PC-9 (cell line): ENCODE results near the gene SPART.

Source experiments
- EZH2 ChIP-seq: fragments of 200-600 bp; sonication (generic); IDR thresholded peaks from 2 replicates; pipeline ENCODE4 v1.8.0; 2017; ENCODE audit warnings: antibody characterized with exemption, low read depth
- TF ChIP-seq, protein P1 (sequence below): fragments of 200-600 bp; sonication (generic); conservative IDR thresholded peaks from 2 replicates; pipeline ENCODE4 v1.6.1; 2017; ENCODE audit warnings: mixed run types, antibody characterized with exemption, mild to moderate bottlenecking, moderate library complexity

DNA sequence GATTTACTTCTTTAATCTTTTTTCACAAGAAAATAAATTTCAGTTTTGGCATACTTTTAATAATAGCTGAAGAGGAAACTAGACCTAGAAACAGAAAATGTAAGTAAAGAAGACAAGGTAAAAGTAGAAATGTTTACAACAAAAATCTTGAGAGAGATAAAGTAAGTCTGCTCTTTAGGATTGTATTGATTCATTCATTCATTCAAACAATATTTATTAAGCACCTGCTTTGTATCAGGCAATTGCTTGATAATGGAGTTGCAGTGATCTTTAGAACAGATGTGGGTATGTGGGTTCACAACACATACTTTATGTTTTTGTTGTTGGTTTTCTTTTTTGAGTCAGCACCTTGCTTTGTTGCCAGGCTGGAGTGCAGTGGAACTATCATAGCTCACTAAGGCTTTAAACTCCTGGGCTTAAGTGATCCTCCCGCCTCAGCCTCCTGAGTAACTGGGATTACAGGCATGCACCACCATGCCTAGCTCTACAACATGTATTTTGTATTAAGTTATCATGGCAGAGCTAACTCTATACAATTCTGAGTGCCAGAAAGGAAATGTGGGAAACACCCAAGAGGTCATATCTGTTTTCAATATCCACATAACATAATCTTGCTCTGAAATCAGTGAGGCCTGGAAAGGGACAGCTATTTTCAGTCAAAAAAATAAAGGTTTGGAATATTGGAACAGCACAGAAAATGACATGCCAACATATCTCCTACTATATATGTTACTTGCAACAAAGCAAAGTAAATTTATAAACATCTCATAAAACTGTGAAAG is 8.8 kb upstream of the SPART start:
- TF ChIP-seq, protein P1, sequence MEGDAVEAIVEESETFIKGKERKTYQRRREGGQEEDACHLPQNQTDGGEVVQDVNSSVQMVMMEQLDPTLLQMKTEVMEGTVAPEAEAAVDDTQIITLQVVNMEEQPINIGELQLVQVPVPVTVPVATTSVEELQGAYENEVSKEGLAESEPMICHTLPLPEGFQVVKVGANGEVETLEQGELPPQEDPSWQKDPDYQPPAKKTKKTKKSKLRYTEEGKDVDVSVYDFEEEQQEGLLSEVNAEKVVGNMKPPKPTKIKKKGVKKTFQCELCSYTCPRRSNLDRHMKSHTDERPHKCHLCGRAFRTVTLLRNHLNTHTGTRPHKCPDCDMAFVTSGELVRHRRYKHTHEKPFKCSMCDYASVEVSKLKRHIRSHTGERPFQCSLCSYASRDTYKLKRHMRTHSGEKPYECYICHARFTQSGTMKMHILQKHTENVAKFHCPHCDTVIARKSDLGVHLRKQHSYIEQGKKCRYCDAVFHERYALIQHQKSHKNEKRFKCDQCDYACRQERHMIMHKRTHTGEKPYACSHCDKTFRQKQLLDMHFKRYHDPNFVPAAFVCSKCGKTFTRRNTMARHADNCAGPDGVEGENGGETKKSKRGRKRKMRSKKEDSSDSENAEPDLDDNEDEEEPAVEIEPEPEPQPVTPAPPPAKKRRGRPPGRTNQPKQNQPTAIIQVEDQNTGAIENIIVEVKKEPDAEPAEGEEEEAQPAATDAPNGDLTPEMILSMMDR = no peak
- no peak for TF ChIP-seq EZH2
